Bronchial epithelial cell (primary cell): ENCODE results near the gene PAM. TPM values are rescaled to one million over a fixed set of nuclear protein-coding genes. Genes with fewer than 3 reads are reported as not detected.

Experiments
- DNase-seq: peaks from one replicate; pipeline ENCODE4 v3.0.0-alpha.2; 2010; ENCODE audit warnings: low read depth
- FAIRE-seq: peaks from 2 replicates; lab custom pipeline; 2011; peaks lifted over from hg19 to GRCh38; lab: Jason Lieb, UNC
- H3K27me3 ChIP-seq: 2 replicates; pipeline ENCODE4 v1.5.1; 2011; ENCODE audit warnings: low read length; ENCODE audit not compliant: control insufficient read depth, insufficient read depth
- H3K36me3 ChIP-seq: 2 replicates; pipeline ENCODE4 v1.5.1; 2011; ENCODE audit warnings: low read length; ENCODE audit not compliant: control insufficient read depth, insufficient read depth
- H3K4me3 ChIP-seq: 2 replicates; pipeline ENCODE4 v1.5.1; 2011; ENCODE audit warnings: mild to moderate bottlenecking, low read depth, low read length, control low read depth
- CTCF ChIP-seq: IDR thresholded peaks from 2 replicates; pipeline ENCODE4 v1.5.1; 2011; ENCODE audit warnings: mild to moderate bottlenecking, moderate library complexity, low read length, control low read depth, inconsistent platforms; ENCODE audit not compliant: insufficient read depth, severe bottlenecking
- total RNA-seq: library from RNA; depleted of rRNA; stranded (reverse); fragments of >200 nt; gene quantifications from 2 replicates; pipeline ENCODE4 v1.2.1, GENCODE V29; 2014

The PAM gene
- total RNA-seq, 1 donor from 2014 or later = 68.4 TPM

DNA sequence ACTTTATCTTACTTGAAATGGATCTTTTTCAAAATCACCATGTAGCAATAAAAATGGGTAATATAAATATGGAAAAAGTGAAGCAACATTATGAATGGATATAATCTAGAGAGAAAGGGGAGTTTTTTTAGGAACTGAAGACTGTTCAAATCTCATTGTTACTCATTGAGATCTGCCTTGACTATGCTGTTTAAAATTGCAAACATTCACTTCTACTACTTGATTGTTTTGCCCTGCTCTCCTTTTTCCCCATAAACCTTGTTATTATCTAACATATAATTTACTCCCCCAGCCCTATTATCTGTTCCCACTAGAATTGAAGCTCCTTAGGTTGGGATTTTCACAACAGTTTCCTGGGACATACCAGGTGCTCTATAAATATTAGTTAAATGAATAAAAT, 22.0 kb downstream of the PAM start:
- FAIRE-seq (no peak), DNase-seq (no peak)
- no peak for TF ChIP-seq CTCF
- Histone ChIP-seq H3K36me3 (no peaks in the 10 kb centered on the region), H3K4me3 (no peak overlapping the region), H3K27me3 (no peaks in the 10 kb centered on the region)

DNA sequence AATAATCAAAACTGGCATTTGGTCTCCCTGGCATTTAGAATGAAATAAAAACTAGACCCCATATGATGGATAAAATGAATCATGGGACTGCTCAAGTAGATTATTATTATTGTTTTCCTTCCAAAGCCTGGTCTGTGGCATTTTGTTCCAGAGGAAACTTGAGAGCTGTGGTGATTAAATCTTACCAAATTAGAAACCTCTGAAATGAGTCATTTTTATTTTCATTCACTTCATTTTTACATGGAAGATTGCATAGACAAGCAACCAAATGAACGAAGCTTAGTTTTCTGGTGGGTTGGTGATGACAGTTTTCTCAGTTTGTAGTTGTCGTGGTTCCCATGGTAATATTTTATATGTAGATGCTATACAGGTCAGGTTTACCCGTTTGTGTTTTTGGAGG, 23.4 kb downstream of the PAM start:
- no peak for TF ChIP-seq CTCF
- Histone ChIP-seq H3K4me3 (no peak overlapping the region), H3K36me3 (no peaks in the 10 kb centered on the region), H3K27me3 (no peaks in the 10 kb centered on the region)
- peak; percentile 46 for DNase-seq
- no peak for FAIRE-seq

- TF ChIP-seq CTCF = no peak
- no peaks in the 10 kb centered on the region for H3K36me3 ChIP-seq
- DNase-seq (no peak), FAIRE-seq (no peak)
- H3K4me3 ChIP-seq = no peak overlapping the region
- H3K27me3 ChIP-seq = no peaks in the 10 kb centered on the region
These were observed 26.3 kb downstream of the PAM start for GRCh38 chr5:102781359-102781758.

GRCh38 chr5:102781786-102782185, 26.7 kb downstream of the PAM start:
- TF ChIP-seq CTCF = no peak
- no peaks in the 10 kb centered on the region for H3K27me3 ChIP-seq
- H3K36me3 ChIP-seq = no peaks in the 10 kb centered on the region
- H3K4me3 ChIP-seq = no peak overlapping the region
- FAIRE-seq (no peak), DNase-seq (no peak)

- DNase-seq (no peak), FAIRE-seq (no peak)
- Histone ChIP-seq H3K4me3 (no peak overlapping the region), H3K36me3 (no peaks in the 10 kb centered on the region), H3K27me3 (no peaks in the 10 kb centered on the region)
- TF ChIP-seq CTCF = no peak
These were observed 27.2 kb downstream of the PAM start for GRCh38 chr5:102782217-102782872.

GRCh38 chr5:102787134-102787533, 32.0 kb downstream of the PAM start:
- no peak overlapping the region for H3K4me3 ChIP-seq
- TF ChIP-seq CTCF = no peak
- no peak for DNase-seq
- H3K27me3 ChIP-seq = no peaks in the 10 kb centered on the region
- no peaks in the 10 kb centered on the region for H3K36me3 ChIP-seq
- no peak for FAIRE-seq
